NCI-H187 treated with DMSO at 0.1 percent for 48 hours (cell line): ENCODE measurements around the gene MCEMP1.

ENCODE experiments used
- DNase-seq: peaks from one replicate; lab custom pipeline; 2025; lab: John Stamatoyannopoulos, UW

Gene MCEMP1

GRCh38 chr19:7676854-7677253 lies at the start of gene MCEMP1:
MCEMP1 (plus strand) TSS chr19:7677090; CDS start chr19:7677121, 31 bp downstream.
- no peak for DNase-seq

- DNase-seq = no peak
These were observed 49.7 kb upstream of the MCEMP1 start for GRCh38 chr19:7627166-7627565.

DNA sequence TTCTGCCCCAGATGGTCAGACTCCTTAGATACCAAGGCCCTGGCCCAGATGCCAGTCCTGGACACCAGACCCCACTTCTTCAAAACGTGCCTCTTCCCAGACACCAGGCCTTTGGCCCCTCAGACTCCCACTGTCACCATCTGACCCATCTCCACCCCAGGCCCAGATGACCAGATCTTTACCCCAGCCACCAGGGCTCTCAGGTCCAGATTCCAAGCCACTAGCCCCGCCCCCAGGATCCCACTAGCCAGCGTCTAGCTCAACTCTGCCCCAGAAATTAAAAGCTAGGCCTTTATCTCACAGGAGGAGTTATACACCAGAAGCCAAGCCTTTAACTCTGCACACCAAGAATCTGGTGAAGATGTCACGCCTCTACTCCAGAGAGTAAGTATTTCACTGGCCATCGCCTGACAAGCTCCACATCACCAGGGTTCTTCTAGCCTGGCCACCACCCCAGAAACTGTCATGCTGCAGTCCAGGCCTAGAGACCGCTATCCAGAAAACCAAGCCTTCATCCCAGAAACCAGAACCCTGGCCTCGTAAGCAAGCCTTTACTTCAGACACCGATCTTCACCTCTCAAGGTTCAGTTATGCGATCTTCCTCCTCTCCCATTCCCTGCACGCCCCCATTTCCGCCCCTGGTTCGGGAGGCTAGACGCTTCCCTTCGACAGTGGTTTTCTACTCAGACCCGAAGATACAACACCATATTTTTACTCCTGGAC lies 48.1 kb upstream of the MCEMP1 start:
- no peak for DNase-seq

DNA sequence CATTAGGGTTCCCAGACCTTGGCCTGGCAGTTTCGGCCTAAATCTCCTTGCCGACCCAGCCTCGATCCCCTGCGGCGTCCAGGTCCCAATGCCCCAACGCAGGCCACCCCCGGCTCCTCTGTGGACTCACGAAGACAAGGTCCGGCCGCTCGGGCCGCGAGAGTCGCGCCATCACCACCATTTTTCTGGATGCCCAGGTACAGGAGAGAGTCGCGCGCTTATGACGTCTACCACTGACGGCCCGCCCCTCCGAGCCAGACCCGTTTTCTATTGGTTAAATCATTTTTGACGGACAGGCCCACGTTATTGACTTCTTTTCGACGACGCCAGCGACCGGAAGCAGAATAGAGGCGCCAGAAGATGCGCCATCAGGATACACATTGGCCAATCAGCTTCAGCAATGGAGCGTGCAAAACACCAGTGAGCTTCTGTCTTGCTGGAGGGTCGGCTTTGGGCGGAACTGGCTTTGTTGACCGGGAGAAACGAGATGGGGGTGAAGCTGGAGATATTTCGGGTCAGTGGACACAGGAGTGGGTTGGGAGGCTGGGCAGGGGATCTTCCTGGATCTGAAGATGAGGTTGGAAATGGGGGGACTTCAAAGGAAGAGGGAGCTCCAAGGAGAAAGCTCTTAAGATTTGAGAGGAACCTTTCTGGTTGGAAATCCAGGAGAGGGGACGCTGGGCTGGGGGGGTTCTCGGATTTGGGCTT lies 47.4 kb upstream of the MCEMP1 start, which contains the start of the genes PET100 and XAB2:
PET100 (plus strand) TSS at position 447 of the 708 bp plus-strand sequence; CDS start at position 488, 41 bp downstream.
XAB2 (minus strand) TSS at position 199 of the 708 bp plus-strand sequence; CDS start at position 181, 18 bp downstream.
- DNase-seq = peak; percentile 74

GRCh38 chr19:7631577-7631976 lies 45.3 kb upstream of the MCEMP1 start:
- no peak for DNase-seq

DNA sequence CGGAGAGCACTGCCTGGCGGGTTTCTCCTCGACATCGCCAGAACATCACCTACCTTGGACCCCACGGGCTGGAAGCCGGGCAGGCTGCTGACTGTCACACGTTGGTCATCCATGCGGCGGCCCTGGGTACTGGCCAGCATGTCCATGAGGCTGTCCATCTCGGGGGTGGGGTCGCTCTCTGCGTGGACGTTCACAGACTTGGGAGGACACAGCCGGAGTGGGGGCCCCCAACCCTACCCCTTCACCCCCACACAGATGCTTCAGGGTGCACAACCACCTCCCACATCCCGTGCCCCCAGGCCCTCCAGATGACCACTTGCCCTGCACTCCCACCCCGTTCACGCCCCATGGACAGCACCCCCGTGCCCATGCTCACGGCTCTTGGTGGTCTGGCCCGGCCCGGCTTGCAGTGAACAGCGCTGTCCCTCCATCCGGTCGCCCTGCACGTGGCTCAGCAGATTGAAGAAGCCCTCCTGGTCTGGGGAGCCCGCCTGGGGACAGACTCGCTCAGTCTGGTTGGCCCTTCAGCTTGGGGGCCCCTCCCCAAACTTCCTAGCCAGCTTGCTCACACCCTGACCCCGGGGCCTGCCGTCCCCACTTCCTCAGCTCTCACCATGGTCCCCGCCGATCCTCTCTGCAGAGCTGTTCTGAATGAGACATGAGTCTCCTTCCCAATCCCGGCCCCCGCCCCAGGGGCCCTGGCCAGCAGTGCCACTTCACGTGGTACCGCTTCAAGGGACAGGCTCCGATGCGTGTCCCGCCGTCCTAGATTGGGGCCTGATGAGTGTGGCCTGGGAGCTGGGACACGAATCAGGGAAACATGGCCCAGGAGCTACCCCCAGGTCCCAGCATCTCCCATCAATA lies 44.3 kb upstream of the MCEMP1 start:
- no peak for DNase-seq

DNA sequence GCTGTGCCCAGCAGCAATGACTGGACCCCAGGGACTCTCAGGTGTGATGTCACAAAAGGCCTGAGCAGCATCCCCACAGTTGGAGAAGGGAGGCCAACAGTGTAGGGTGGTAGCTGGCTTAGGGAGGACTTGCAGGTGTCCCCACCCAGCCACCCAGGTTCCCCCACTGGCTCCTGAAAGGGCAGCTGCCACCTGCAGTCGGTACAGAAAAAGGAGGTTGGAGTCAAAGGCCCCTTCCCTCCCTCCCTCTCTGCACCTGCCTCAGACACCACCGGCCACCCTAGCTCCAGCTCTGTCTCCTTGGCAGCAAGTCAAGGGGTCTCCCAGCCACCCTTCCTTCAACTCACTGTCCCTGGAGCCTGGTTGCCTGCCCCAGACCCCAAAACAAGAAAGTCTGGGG lies 43.2 kb upstream of the MCEMP1 start, which contains the start of gene PCP2:
PCP2 (minus strand) TSS at position 22 of the 400 bp plus-strand sequence. CDS start 262 bp downstream, outside the sequence.
- no peak for DNase-seq

- DNase-seq = no peak
These were observed 41.2 kb upstream of the MCEMP1 start for GRCh38 chr19:7635670-7636069.

- no peak for DNase-seq
These were observed 40.6 kb upstream of the MCEMP1 start for GRCh38 chr19:7636317-7636690.

- no peak for DNase-seq
These were observed 40.1 kb upstream of the MCEMP1 start, which contains the start of gene STXBP2 for GRCh38 chr19:7636691-7637373. STXBP2 (plus strand) TSS chr19:7637110; CDS start chr19:7637150, 40 bp downstream.

GRCh38 chr19:7637374-7638256 lies 39.3 kb upstream of the MCEMP1 start:
- no peak for DNase-seq

DNA sequence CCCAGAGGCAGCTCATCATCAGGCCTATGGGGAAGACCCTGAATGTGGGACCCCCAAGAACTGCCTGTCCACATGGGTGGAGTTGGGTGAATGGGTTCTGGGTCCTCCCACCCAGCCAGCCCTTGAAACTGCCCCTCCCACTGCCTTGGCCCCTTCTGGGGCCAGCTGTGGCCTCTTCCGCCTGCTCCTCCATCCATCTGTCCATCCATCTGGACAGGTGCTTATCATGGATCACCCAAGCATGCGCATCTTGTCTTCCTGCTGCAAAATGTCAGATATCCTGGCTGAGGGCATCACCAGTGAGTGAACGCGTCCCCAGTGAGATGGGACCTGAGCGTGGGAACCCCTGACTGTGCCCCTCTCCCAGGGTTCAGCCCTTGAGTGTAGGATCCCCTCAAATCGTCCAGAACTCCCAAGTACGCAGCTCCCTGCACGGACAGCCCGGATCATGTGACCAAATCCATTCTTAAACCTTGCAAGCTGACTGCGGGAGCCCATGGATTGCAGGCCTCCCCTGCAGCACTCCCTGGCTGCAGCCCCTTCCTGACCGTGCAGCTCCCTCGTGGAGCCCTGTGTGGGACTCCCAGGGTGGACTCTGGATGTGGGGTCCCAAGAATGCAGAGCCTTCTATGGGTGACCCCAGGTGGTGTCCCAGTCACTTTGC lies 38.0 kb upstream of the MCEMP1 start:
- DNase-seq = no peak

DNA sequence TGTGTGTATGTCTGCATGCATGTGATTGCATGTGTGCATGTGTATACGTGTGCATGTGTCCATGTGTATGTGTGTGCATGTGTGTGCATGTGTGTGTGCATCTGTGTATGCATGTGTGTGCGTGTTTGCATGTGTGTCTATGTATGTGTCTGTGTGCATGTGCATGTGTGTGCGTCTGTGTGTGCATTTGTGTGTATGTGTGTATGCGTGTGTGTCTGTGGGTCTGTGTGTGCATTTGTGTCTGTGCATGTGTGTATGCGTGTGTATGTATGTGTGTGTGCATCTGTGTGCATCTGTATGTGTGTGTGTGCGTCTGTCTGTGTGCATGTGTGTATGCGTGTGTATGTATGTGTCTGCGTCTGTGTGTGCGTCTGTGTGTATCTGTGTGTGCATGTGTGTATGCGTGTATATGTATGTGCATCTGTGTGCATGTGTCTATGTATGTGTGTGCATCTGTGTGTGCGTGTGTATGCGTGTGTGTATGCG lies 37.0 kb upstream of the MCEMP1 start:
- DNase-seq = no peak

DNA sequence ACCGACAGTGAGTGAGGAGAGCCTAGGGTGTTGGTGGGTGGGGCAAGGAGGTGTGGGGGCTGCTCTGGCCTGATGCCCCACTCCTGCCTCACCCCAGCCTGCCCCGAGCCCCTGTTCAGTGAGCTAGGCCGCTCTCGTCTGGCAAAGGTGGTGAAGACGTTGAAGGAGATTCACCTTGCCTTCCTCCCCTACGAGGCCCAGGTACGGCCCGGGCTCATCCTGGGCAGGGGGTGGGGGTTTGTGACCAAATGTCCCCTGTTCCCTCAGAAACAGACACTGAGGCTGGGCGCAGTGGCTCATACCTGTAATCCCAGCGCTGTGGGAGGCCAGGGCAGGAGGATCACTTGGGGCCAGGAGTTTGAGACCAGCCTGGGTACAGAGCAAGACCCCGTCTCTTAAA lies 36.1 kb upstream of the MCEMP1 start:
- no peak for DNase-seq

GRCh38 chr19:7641290-7642276 lies 35.3 kb upstream of the MCEMP1 start:
- no peak for DNase-seq

DNA sequence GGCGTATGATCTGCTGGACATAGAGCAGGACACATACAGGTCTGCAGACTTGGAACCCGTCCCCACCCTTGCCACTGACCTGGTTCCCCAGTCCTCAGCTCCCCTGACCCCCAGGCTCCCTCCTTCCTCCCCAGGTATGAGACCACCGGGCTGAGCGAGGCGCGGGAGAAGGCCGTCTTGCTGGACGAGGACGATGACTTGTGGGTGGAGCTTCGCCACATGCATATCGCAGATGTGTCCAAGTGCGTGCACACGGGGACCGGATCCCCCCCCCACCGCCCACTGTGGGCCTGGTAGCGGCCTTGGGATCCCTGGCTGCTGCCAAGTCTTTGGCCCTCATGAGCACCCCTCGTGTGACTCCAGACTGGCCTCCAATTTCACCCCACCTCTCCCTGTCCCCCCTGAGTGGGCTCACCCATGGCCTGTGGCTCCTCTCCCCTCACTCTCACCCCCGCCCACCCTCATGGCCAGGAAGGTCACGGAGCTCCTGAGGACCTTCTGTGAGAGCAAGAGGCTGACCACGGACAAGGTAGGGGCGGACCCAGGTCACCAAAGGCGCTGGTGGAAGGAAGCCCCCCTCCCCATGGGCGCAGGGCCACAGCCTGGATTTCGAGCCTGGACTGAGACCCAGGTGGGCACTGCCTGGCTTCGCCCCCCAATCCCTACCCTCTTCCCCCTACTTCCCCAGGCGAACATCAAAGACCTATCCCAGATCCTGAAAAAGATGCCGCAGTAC lies 34.4 kb upstream of the MCEMP1 start:
- no peak for DNase-seq

- DNase-seq = no peak
These were observed 33.9 kb upstream of the MCEMP1 start for GRCh38 chr19:7643031-7643415.
